Neutrophil (primary cell): ENCODE data around the gene CXCL11.

ENCODE experiments used
- H3K27ac ChIP-seq: fragments of 200-600 bp; sonication (generic); 2 replicates; pipeline ENCODE4 v1.5.1; 2016; ENCODE audit warnings: mild to moderate bottlenecking, moderate library complexity
- H3K27me3 ChIP-seq: fragments of 200-600 bp; sonication (generic); 2 replicates; pipeline ENCODE4 v1.6.0; 2016; ENCODE audit warnings: mild to moderate bottlenecking
- H3K36me3 ChIP-seq: fragments of 200-600 bp; sonication (generic); 2 replicates; pipeline ENCODE4 v1.5.1; 2017
- H3K4me1 ChIP-seq, 2 experiments: fragments of 200-600 bp in 1 of 2; sonication (generic) in 1 of 2; 1 replicate in 1 of 2; 2 replicates in 1 of 2; pipeline versions ENCODE4 v1.5.1 to v1.6.1; 2013 to 2016; ENCODE audit warnings: low read depth in 1 of 2, low read length in 1 of 2, mild to moderate bottlenecking in 1 of 2, moderate library complexity in 1 of 2; ENCODE audit not compliant: control insufficient read depth in 1 of 2, insufficient read depth in 1 of 2
- H3K4me3 ChIP-seq, 2 experiments: fragments of 200-600 bp in 1 of 2; sonication (generic) in 1 of 2; 1 replicate in 1 of 2; 2 replicates in 1 of 2; pipeline ENCODE4 v1.5.1; 2013 to 2016; ENCODE audit warnings: low read depth in 1 of 2, low read length in 1 of 2, mild to moderate bottlenecking in 1 of 2, moderate library complexity in 1 of 2
- H3K9me3 ChIP-seq: fragments of 200-600 bp; sonication (generic); 2 replicates; pipeline ENCODE4 v1.5.1; 2016
- CTCF ChIP-seq: fragments of 200-600 bp; sonication (generic); IDR thresholded peaks from 2 replicates; pipeline ENCODE4 v1.5.1; 2016; ENCODE audit warnings: antibody characterized with exemption

Gene CXCL11

GRCh38 chr4:76017056-76017686 is 18.7 kb downstream of the CXCL11 start:
- H3K27me3 ChIP-seq = peaks cover 4% of the 10 kb centered on the region
- no peaks in the 10 kb centered on the region for H3K4me1 ChIP-seq
- no peaks in the 10 kb centered on the region for H3K9me3 ChIP-seq
- no peak for TF ChIP-seq CTCF
- no peaks in the 10 kb centered on the region for H3K36me3 ChIP-seq
- no peak overlapping the region for H3K27ac ChIP-seq
- H3K4me3 ChIP-seq = no peak overlapping the region

GRCh38 chr4:76016393-76016792 is 19.5 kb downstream of the CXCL11 start:
- H3K36me3 ChIP-seq = no peaks in the 10 kb centered on the region
- no peak overlapping the region for H3K27ac ChIP-seq
- H3K4me1 ChIP-seq = no peaks in the 10 kb centered on the region
- no peaks in the 10 kb centered on the region for H3K9me3 ChIP-seq
- no peak overlapping the region for H3K4me3 ChIP-seq
- H3K27me3 ChIP-seq = peaks cover 4% of the 10 kb centered on the region
- TF ChIP-seq CTCF = no peak

GRCh38 chr4:76013540-76013939 is 22.3 kb downstream of the CXCL11 start:
- Histone ChIP-seq H3K4me1 (no peaks in the 10 kb centered on the region), H3K27me3 (peaks cover 4% of the 10 kb centered on the region), H3K36me3 (no peaks in the 10 kb centered on the region), H3K4me3 (no peak overlapping the region), H3K9me3 (no peaks in the 10 kb centered on the region), H3K27ac (no peak overlapping the region)
- TF ChIP-seq CTCF = no peak

GRCh38 chr4:76012388-76012801 is 23.5 kb downstream of the CXCL11 start:
- Histone ChIP-seq H3K4me3 (no peak overlapping the region), H3K9me3 (no peaks in the 10 kb centered on the region), H3K27me3 (peaks cover 4% of the 10 kb centered on the region), H3K36me3 (no peaks in the 10 kb centered on the region), H3K27ac (no peak overlapping the region), H3K4me1 (no peaks in the 10 kb centered on the region)
- TF ChIP-seq CTCF = no peak

GRCh38 chr4:76011700-76012387 is 24.0 kb downstream of the CXCL11 start:
- no peaks in the 10 kb centered on the region for H3K36me3 ChIP-seq
- peaks cover 4% of the 10 kb centered on the region for H3K27me3 ChIP-seq
- TF ChIP-seq CTCF = no peak
- H3K9me3 ChIP-seq = no peaks in the 10 kb centered on the region
- H3K4me1 ChIP-seq = no peaks in the 10 kb centered on the region
- no peak overlapping the region for H3K27ac ChIP-seq
- no peak overlapping the region for H3K4me3 ChIP-seq
